Parathyroid adenoma (tissue), 2 donors: ENCODE measurements around the gene EMX1.

Experiments used
- H2AFZ ChIP-seq: fragments of 300-600 bp; sonication (generic); one replicate; pipeline ENCODE4 v1.7.0; 2017; ENCODE audit warnings: antibody characterized with exemption, mild to moderate bottlenecking
- H3K27ac ChIP-seq: fragments of 300-600 bp; sonication (generic); one replicate; pipeline ENCODE4 v1.7.0; 2017
- H3K27me3 ChIP-seq: fragments of 300-600 bp; sonication (generic); one replicate; pipeline ENCODE4 v1.7.0; 2017; ENCODE audit warnings: low read length; ENCODE audit not compliant: control insufficient read depth, insufficient read depth
- H3K36me3 ChIP-seq: fragments of 300-600 bp; sonication (generic); one replicate; pipeline ENCODE4 v1.7.0; 2017; ENCODE audit warnings: low read length; ENCODE audit not compliant: control insufficient read depth, insufficient read depth
- H3K4me1 ChIP-seq: fragments of 300-600 bp; sonication (generic); one replicate; pipeline ENCODE4 v1.7.0; 2017; ENCODE audit warnings: control low read depth
- H3K4me2 ChIP-seq: fragments of 300-600 bp; sonication (generic); one replicate; pipeline ENCODE4 v1.7.0; 2017; ENCODE audit warnings: low read length
- H3K4me3 ChIP-seq: fragments of 300-600 bp; sonication (generic); one replicate; pipeline ENCODE4 v1.7.0; 2017; ENCODE audit warnings: low read depth, low read length
- H3K79me2 ChIP-seq: fragments of 300-600 bp; sonication (generic); one replicate; pipeline ENCODE4 v1.7.0; 2017; ENCODE audit warnings: control low read depth
- H3K9ac ChIP-seq: fragments of 300-600 bp; sonication (generic); one replicate; pipeline ENCODE4 v1.7.0; 2017; ENCODE audit warnings: mild to moderate bottlenecking
- H3K9me3 ChIP-seq: fragments of 300-600 bp; sonication (generic); one replicate; pipeline ENCODE4 v1.7.0; 2017; ENCODE audit warnings: low read length; ENCODE audit not compliant: control insufficient read depth
- TF ChIP-seq, protein P1 (sequence below): fragments of 300-600 bp; sonication (generic); IDR thresholded peaks from one replicate; pipeline ENCODE4 v1.7.0; 2017; ENCODE audit warnings: antibody characterized with exemption, mild to moderate bottlenecking
- donor health status: primary hyperparathyroidism.

EMX1 gene

DNA sequence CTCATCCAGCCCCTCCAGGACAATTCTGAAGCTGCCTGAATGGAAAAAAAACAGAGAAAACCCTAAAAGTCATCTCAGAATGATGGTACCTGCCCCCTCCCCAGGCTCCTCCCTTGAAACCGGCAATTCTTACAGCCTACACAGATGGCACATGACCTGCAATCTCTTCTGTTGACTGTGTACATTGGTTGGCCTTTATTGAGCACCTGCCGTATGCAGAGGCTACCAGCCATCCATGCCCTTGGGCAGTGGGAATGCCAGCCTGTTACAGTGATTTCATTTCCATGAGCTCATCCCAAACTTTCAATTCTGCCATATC, 57.1 kb downstream of the EMX1 start:
- TF ChIP-seq, protein P1, sequence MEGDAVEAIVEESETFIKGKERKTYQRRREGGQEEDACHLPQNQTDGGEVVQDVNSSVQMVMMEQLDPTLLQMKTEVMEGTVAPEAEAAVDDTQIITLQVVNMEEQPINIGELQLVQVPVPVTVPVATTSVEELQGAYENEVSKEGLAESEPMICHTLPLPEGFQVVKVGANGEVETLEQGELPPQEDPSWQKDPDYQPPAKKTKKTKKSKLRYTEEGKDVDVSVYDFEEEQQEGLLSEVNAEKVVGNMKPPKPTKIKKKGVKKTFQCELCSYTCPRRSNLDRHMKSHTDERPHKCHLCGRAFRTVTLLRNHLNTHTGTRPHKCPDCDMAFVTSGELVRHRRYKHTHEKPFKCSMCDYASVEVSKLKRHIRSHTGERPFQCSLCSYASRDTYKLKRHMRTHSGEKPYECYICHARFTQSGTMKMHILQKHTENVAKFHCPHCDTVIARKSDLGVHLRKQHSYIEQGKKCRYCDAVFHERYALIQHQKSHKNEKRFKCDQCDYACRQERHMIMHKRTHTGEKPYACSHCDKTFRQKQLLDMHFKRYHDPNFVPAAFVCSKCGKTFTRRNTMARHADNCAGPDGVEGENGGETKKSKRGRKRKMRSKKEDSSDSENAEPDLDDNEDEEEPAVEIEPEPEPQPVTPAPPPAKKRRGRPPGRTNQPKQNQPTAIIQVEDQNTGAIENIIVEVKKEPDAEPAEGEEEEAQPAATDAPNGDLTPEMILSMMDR, result no peak
- Histone ChIP-seq H3K4me2 (no peak overlapping the region), H3K9ac (no peak overlapping the region), H3K9me3 (no peaks in the 10 kb centered on the region), H3K79me2 (no peaks in the 10 kb centered on the region), H3K27me3 (no peaks in the 10 kb centered on the region), H2AFZ (no peak overlapping the region), H3K27ac (no peak overlapping the region), H3K4me3 (no peak overlapping the region), H3K4me1 (no peaks in the 10 kb centered on the region), H3K36me3 (no peaks in the 10 kb centered on the region)

DNA sequence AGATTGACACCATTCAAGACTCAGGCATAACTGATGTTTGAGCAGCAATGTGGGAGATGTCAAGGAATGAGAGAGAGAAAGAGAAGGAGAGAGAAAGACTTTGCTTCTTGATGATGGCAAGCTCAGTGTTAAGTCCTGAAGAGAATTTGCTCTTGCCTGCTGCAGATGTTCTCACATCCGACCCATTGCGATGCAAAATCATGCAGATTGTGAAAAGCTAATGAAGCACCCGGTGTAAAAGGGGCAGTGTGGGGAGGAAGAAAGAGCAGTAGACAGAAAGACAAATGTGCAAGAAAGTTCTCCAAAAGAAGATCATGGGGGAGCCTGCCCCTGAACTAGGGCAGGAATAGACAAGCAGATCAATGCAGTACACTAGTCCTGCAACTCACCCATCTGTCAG, 57.7 kb downstream of the EMX1 start:
- TF ChIP-seq, protein P1, result no peak
- H3K4me2 ChIP-seq, result no peak overlapping the region
- no peak overlapping the region for H3K4me3 ChIP-seq
- no peaks in the 10 kb centered on the region for H3K79me2 ChIP-seq
- H3K9ac ChIP-seq, result no peak overlapping the region
- no peak overlapping the region for H2AFZ ChIP-seq
- H3K27ac ChIP-seq, result no peak overlapping the region
- H3K4me1 ChIP-seq, result no peaks in the 10 kb centered on the region
- H3K36me3 ChIP-seq, result no peaks in the 10 kb centered on the region
- no peaks in the 10 kb centered on the region for H3K27me3 ChIP-seq
- no peaks in the 10 kb centered on the region for H3K9me3 ChIP-seq

DNA sequence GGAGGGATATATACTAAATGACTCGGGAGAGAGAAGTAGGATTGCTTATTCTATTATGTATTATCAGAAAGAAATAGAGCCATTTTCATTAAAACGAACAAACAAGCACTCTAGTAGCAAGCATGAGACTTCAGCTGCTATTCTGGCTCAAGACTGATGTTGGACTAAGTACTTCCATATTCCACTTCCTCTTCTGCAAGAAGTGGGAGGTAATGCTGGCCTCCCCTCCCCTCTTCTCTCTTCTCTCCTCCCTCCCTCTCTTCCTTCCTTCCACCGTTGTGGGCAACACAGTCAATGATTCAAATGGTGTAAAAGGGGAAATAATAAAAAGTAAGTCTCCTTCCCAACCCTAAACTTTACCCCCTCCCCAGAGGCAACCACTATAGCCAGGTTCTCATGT, 62.6 kb downstream of the EMX1 start:
- no peak overlapping the region for H2AFZ ChIP-seq
- H3K4me2 ChIP-seq, result no peak overlapping the region
- H3K9me3 ChIP-seq, result no peaks in the 10 kb centered on the region
- H3K4me1 ChIP-seq, result no peaks in the 10 kb centered on the region
- no peak overlapping the region for H3K4me3 ChIP-seq
- H3K27me3 ChIP-seq, result no peaks in the 10 kb centered on the region
- no peak overlapping the region for H3K27ac ChIP-seq
- H3K9ac ChIP-seq, result no peak overlapping the region
- no peaks in the 10 kb centered on the region for H3K36me3 ChIP-seq
- TF ChIP-seq, protein P1, result no peak
- no peaks in the 10 kb centered on the region for H3K79me2 ChIP-seq

DNA sequence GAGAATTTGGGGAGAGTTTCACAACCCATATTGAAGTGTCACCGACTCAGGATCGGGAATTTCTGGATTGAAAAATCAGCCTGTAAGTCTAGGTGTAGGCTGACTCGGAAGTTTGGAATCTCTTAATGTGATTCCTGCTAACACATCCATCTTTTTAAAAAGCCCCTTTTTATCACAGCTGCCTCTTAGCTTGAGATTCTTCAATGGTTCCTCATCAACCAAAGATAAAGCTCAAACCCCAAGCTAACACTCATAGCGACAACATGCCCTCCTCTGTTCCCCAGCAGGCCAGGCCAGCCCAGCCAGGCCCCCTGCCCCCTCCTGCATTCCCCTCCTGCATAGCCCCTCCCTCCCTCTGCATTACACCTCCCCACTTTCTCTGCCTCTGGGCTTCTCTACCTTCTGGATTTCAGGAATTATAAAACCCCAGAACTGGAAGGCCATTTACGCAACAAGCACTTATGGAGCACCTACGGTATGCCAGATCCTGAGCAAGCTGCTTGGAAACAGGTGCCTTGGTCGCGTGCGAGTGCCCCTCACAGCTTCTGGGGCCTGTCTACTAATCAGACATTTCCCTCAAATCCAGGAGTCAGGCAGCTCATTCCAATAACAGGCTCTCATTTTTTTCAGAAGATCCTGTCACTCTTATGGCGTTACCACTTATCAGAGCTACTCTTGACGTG, 63.4 kb downstream of the EMX1 start:
- H3K9ac ChIP-seq, result no peak overlapping the region
- TF ChIP-seq, protein P1, result no peak
- no peak overlapping the region for H3K27ac ChIP-seq
- H3K9me3 ChIP-seq, result no peaks in the 10 kb centered on the region
- no peaks in the 10 kb centered on the region for H3K27me3 ChIP-seq
- H2AFZ ChIP-seq, result no peak overlapping the region
- no peak overlapping the region for H3K4me2 ChIP-seq
- H3K79me2 ChIP-seq, result no peaks in the 10 kb centered on the region
- H3K4me3 ChIP-seq, result no peak overlapping the region
- H3K4me1 ChIP-seq, result peaks cover 2% of the 10 kb centered on the region
- no peaks in the 10 kb centered on the region for H3K36me3 ChIP-seq

DNA sequence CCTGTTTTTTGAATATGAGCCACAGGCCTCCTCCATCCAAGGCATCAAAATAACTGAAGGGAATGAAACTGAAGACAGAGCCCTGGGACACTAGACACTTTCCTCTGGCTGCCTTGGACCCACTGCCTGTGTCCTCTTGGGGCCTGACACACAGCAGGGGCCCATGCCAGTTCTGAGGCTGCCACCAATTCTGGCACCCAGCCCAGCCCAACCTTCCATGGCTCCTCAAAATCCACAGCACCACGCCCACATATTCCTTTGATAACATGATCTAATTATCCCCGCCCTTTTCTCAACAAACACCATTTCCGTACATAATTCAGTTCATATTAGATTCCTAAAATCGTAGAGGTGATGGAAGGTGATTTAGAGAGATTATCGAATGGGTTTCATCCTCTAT, 64.2 kb downstream of the EMX1 start:
- H3K27ac ChIP-seq, result no peak overlapping the region
- H3K9ac ChIP-seq, result no peak overlapping the region
- no peaks in the 10 kb centered on the region for H3K9me3 ChIP-seq
- H3K4me2 ChIP-seq, result no peak overlapping the region
- H3K79me2 ChIP-seq, result no peaks in the 10 kb centered on the region
- TF ChIP-seq, protein P1, result no peak
- H3K27me3 ChIP-seq, result no peaks in the 10 kb centered on the region
- H3K4me1 ChIP-seq, result peaks cover 9% of the 10 kb centered on the region
- no peaks in the 10 kb centered on the region for H3K36me3 ChIP-seq
- H2AFZ ChIP-seq, result no peak overlapping the region
- H3K4me3 ChIP-seq, result no peak overlapping the region
